ENCODE data around the gene XXYLT1. TPM values are rescaled to one million over a fixed set of nuclear protein-coding genes. Genes with fewer than 3 reads are reported as not detected.

The XXYLT1 gene
- total and polyA plus RNA-seq, 10 of the 15 experiments (the other 5 are each of a cell fraction or from before 2014, with no cell fraction given): 1.2 to 14.2 (median 9.3) TPM

- TF ChIP-seq CHD1 (IDR thresholded peaks at IDR 0.05; ENCODE audit: low read depth, low read length) (no peak), ZNF622 (IDR thresholded peaks at IDR 0.05) (no peak), BCL11A (IDR thresholded peaks at IDR 0.05; ENCODE audit: low read depth, low read length) (peak; percentile 61; the same call in 1 of the 2 replicates), ZZZ3 (IDR thresholded peaks at IDR 0.05; ENCODE audit: control insufficient read depth, insufficient read length, low read depth) (no peak), BACH1 (IDR thresholded peaks at IDR 0.05; ENCODE audit: borderline replicate concordance) (peak; percentile 37; the same call in 1 of the 2 replicates), MTA2 (IDR thresholded peaks at IDR 0.05; ENCODE audit: low read depth) (peak; percentile 80), MXI1 (IDR thresholded peaks at IDR 0.05; ENCODE audit: low read depth, low read length) (peak; percentile 50; the same call in 1 of the 2 replicates), POLR2AphosphoS2 (IDR thresholded peaks at IDR 0.05; ENCODE audit: low read depth, low read length) (no peak), ZSCAN29 (IDR thresholded peaks at IDR 0.05) (no peak), RFX5 (IDR thresholded peaks at IDR 0.05; ENCODE audit: low read depth, low read length) (no peak), CEBPB (IDR thresholded peaks at IDR 0.05; ENCODE audit: borderline replicate concordance in 1 of 2, low read depth in 2 of 2, low read length in 2 of 2) (no peak), TCF3 (IDR thresholded peaks at IDR 0.05; ENCODE audit: borderline replicate concordance, insufficient read depth, low read depth, low read length) (peak; percentile 97), IKZF2 (IDR thresholded peaks at IDR 0.05) (peak; percentile 85 to 91), NFXL1 (IDR thresholded peaks at IDR 0.05; ENCODE audit: borderline replicate concordance) (no peak), NR2C1 (IDR thresholded peaks at IDR 0.05) (no peak), IKZF1 (conservative IDR thresholded peaks at IDR 0.05) (peak; percentile 90), RELA (IDR thresholded peaks at IDR 0.05; ENCODE audit: borderline replicate concordance, partially characterized antibody) (peak; percentile 26), EED (IDR thresholded peaks at IDR 0.05; ENCODE audit: low read depth) (no peak), ZNF24 (IDR thresholded peaks at IDR 0.05) (no peak), POLR2AphosphoS5 (IDR thresholded peaks at IDR 0.05; ENCODE audit: low read length) (no peak), HDGF (IDR thresholded peaks at IDR 0.05) (peak; percentile 33; the same call in 1 of the 2 replicates), BCL3 (IDR thresholded peaks at IDR 0.05; ENCODE audit: borderline replicate concordance, insufficient read depth, low read depth, low read length, poor library complexity, severe bottlenecking) (no peak), USF2 (IDR thresholded peaks at IDR 0.05; ENCODE audit: borderline replicate concordance, low read depth, low read length) (no peak; the same call in 1 of the 2 replicates), IRF5 (IDR thresholded peaks at IDR 0.05; ENCODE audit: borderline replicate concordance) (no peak), SREBF1 (IDR thresholded peaks at IDR 0.05; ENCODE audit: low read length) (no peak), E4F1 (IDR thresholded peaks at IDR 0.05; ENCODE audit: borderline replicate concordance, partially characterized antibody) (no peak)
These were observed 62.8 kb downstream of the XXYLT1 start (continued) for GRCh38 chr3:195208183-195208582.
